COLO668 (cell line): ENCODE measurements around the gene SMG6.

Experiments used
- DNase-seq: peaks from one replicate; lab custom pipeline; 2025; ENCODE audit not compliant: unreplicated experiment; lab: John Stamatoyannopoulos, UW

The SMG6 gene

DNA sequence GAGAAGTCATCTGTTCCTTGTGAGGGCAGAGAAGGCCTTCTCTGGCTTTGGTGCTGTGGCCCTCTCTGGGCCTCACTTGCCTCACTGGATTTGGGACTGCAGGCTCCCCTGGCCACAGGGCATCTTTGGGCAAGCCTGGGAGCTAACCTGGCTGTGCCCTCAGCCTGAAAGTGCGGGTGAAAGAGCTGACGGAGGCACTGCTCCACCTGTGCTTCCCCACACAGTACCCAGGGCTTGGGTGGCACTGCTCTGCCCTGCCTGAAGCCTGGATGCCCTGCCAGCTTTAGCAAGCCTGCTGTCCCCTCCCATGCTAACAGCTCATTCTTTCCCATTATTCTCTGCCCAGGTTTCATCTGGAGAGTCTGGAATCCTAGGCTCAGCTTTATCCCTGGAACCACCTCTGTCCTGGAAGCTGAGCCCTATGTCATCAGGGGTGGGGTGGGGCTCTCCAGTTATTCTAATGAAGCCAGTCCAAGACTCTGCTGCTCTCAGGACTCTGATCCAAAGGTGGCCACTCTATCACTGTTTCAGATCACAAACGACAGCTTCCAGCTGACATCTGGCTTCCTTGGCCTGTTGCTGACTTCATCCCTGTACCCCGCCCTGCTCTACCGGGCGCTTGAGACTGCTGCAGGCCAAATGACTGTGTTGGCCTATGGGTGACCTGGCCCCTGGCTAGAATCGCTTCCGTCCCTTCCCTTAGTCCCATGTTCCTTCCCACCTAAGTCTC is 219.4 kb downstream of the SMG6 start:
- no peak for DNase-seq

DNA sequence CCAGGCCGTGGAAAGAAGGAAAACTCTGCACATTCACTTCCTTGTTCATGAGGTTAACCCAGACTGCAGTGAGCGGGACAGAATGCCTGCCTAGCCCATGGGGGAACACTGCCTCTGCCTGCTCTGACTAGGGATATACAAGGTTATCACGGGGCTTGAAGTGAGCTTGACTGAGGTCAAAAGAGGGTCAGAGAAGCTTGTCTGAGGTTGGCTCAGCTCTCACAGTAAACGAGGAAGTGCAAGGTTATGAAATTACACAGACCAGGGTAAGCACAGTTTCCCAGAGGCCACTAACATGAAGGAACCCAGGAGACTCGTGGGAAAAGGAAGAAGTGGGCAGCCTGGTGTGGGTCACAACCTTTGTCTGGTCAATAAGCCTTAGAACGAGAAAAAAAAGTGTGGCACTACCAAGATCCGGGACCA is 220.0 kb downstream of the SMG6 start:
- no peak for DNase-seq

DNA sequence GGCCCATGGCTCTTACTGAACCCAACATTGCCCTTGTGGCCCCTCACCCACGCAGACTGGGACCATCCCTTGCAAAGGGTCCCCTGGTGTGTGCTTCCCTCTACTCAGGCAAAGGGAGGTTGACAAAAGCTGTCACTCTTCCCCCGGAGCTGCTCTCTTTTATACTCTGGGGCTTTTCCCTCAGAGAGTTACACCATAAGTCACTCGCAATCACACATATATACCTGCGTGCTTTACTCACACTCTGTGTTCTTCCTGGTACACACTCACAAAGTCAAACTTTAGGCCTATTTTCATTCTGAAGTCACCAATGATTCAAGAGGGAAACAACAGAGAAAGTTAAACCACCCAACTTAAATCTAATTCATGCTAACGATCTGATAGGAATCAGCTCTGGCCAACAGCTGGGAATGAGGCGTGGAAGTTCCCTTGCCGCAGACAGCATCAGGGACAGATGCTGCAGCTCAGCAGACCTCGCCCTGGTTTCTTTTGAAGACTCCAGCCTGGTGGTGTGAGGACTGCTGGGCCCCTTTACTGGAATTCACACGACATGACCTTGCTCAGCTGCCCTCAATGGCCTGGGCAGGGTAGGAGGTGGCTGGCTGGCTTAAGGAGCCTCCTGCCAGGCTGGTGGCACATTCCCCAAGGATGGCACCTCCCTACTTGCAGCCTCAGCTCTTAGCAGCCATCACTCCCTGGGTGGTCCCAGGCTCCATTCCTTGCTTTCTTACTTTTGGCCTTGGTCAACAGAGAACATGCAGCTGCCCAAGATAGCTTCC is 221.4 kb downstream of the SMG6 start:
- DNase-seq, result no peak

- DNase-seq, result no peak
These were observed 222.0 kb downstream of the SMG6 start for GRCh38 chr17:2081564-2081963.

- no peak for DNase-seq
These were observed 226.5 kb downstream of the SMG6 start for GRCh38 chr17:2077040-2077439.

DNA sequence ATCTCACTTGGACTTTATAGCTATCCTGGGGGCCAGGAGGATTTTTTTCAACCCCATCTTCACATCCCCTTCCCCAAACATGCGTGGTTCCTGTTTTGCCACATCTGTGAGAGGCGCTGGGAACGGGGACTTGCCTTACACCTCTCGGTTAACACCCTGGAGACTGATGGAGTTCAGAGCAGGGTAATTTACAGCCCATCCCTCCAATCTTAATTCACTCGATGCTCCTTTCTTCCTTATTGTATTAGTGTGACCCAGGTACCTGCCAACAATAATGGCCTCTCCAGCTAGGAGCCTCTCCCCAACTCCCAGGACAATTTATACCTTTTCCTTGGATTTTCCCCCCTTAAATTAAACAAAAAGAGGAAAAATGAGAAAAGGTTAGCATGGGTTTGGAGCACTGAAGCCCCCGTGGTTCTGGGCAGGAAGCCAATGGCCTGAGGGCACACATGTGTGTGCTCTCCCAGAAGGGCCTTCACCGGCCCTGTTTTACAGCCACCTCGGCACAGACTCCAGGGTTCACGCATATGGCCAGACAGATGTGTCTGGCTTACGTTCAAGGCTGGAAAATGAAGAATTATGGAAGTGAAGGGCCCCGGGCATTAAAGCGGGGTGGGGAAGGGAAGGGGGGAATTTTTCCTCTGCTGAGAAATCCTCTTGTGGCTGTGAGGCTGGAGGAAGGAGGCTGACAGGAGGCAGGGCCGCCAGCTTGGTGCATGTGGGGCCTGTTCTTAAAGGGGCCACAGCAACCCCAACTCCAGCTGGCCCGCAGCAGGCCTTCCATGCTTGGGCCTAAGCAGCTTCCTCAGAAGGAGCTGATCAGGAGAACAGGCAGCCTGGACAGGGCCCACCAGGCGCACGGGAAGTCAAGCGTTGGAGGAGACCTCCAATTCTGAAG is 227.2 kb downstream of the SMG6 start:
- no peak for DNase-seq

GRCh38 chr17:2075336-2076086 is 228.1 kb downstream of the SMG6 start:
- DNase-seq, result no peak

GRCh38 chr17:2074919-2075318 is 228.7 kb downstream of the SMG6 start:
- DNase-seq, result no peak

- no peak for DNase-seq
These were observed 231.9 kb downstream of the SMG6 start for GRCh38 chr17:2071455-2072281.

GRCh38 chr17:2071024-2071385 is 232.6 kb downstream of the SMG6 start:
- DNase-seq, result no peak

GRCh38 chr17:2070241-2071023 is 233.2 kb downstream of the SMG6 start:
- DNase-seq, result no peak

- DNase-seq, result peak; percentile 31
These were observed 235.0 kb downstream of the SMG6 start for GRCh38 chr17:2068519-2069051.

DNA sequence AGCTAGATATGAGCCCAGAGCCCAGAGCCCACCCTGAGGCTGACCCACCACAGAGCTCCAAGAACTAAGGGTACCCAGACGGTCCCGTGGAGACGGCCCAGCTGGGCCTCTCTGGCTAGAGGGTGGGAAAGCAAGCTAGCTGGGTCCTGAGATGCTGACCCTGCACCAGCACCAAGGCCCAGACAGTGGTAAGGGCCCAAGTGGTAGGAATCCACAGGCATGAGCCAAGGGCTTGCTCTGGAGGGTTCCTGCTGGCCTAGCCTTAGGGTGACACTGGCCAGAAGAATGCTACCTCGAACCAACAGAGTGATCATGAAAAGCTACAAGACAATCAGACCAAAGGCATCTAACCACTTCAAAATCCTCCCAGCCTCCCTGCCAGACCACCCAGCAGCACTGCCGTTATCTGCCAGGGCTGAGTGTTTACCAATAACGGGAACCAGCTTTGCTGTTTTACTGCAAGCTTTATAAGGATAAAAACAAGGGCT is 235.5 kb downstream of the SMG6 start:
- DNase-seq, result no peak

DNA sequence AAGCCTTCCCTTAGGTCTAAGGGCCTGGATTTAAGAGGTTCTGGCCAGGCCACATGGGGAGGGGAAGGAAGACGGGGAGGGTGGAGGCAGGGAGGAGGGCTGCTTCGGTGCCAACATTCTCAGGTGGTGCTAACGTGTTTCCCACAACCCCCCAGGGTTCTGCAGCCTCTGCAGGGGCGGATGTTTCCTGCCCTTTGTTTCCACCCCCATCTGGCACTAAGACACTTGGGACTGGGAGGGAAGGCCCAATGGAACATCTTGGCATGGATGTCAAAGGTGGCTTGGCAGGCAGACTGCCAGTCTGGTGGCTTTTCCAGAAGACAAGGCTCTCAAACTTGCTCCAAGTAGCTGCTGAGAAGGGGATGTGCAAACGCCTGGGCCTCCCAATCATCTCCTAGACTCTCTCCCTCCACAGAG is 236.0 kb downstream of the SMG6 start:
- no peak for DNase-seq

GRCh38 chr17:2067048-2067561 is 236.5 kb downstream of the SMG6 start:
- no peak for DNase-seq

DNA sequence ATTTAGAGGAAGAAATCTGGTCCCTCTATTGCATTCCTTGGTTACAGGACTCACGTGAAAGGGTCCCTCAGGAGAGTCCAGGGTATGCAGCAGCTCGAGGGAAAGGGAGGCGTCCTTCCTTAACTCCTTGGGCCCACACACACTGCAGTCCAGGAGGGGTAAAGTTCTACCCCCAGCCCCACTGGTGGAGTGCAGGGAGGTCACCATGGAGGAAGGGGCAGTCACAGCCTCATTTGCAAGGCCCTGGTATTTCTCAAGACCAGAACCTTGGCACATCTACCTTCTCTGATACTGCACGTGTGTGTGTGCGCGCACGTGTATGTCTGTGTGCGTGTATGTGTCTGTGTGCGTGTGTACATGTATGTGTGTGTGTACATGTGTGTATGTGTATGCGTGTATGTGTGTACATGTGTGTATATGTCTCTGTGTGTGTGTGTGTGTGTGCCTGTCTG is 237.6 kb downstream of the SMG6 start:
- no peak for DNase-seq

DNA sequence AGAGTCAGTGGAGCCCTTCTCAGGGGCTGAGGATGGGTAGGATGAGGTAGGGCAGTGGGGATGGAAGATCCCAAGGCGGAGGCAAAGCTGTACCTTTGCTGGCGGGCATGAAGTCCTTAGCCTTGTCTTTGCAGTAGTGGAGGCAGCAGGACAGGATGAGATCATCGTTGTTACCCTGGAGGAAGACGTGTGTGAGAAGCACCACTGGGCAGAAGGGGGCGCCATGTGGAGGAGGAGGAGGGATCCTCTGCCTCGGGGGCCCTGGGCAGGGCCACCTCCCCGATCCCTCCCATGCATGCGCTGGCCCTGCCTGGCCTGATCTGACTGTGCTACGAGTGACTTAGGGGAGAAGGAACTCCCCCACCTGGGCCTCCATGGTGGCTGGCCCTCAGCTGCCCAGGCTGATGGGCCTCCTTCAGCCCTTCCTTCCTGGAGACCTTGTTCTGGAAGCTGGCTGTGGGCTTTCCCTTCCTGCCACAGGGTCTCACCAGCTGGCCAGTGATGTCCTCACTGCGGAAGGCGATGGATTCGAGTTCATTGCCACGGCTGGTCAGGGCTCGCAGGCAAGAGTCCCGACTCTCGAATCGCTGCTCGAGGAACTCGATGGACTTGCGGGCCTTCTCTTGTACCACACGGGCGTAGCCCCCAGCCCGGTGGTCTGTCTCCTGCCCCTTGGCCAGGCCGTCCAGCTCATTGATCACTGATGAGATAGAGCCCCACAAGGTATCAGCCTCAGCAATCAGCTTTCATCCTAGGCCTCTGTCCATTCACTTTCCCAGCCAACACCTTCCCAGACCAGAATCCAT is 238.4 kb downstream of the SMG6 start:
- peak; percentile 11 for DNase-seq
